HG03342 (cell line): ENCODE data around the gene MKRN1.
A peak's percentile ranks its signal among the peaks of the same experiment; 100 is the strongest.
"Not testable (repeated sequence)": the region's sequence is repeated elsewhere in the genome, so short reads cannot be mapped to it uniquely, and the experiment has no call there.

ENCODE experiments used
- ATAC-seq: cut with Tn5 transposase; IDR thresholded peaks from one replicate; pipeline ENCODE4 v1.9.1; 2021; ENCODE audit warnings: mild to moderate bottlenecking, moderate library complexity; ENCODE audit not compliant: unreplicated experiment

Gene MKRN1

GRCh38 chr7:140440593-140440992 is 38.7 kb downstream of the MKRN1 start:
- ATAC-seq = no peak

GRCh38 chr7:140439359-140439758 is 39.9 kb downstream of the MKRN1 start:
- peak; percentile 57 for ATAC-seq

GRCh38 chr7:140435252-140435895 is 43.9 kb downstream of the MKRN1 start:
- no peak for ATAC-seq

- no peak for ATAC-seq
Observed at GRCh38 chr7:140433396-140433795, 45.9 kb downstream of the MKRN1 start.

- no peak for ATAC-seq
Observed at GRCh38 chr7:140426130-140426529, 53.2 kb downstream of the MKRN1 start.

- ATAC-seq = no peak
Observed at GRCh38 chr7:140425718-140426117, 53.6 kb downstream of the MKRN1 start.

- no peak for ATAC-seq
Observed at GRCh38 chr7:140423501-140423900, 55.8 kb downstream of the MKRN1 start.

- no peak for ATAC-seq
Observed at GRCh38 chr7:140421521-140421920, 57.8 kb downstream of the MKRN1 start.

- no peak for ATAC-seq
Observed at GRCh38 chr7:140418653-140419052, 60.7 kb downstream of the MKRN1 start.

- not testable (repeated sequence) for ATAC-seq
Observed at GRCh38 chr7:140418156-140418472, 61.2 kb downstream of the MKRN1 start.

- no peak for ATAC-seq
Observed at GRCh38 chr7:140417456-140418155, 61.7 kb downstream of the MKRN1 start.

- no peak for ATAC-seq
Observed at GRCh38 chr7:140416560-140416959, 62.7 kb downstream of the MKRN1 start.

GRCh38 chr7:140415816-140416215 is 63.5 kb downstream of the MKRN1 start:
- not testable (repeated sequence) for ATAC-seq

- no peak for ATAC-seq
Observed at GRCh38 chr7:140415361-140415760, 63.9 kb downstream of the MKRN1 start.

- no peak for ATAC-seq
Observed at GRCh38 chr7:140404565-140405065, 74.7 kb downstream of the MKRN1 start.

- ATAC-seq = no peak
Observed at GRCh38 chr7:140403878-140404564, 75.3 kb downstream of the MKRN1 start, which contains the start of gene RAB19. Gene RAB19 (plus strand): TSS chr7:140404058. CDS start chr7:140407647, 3,589 bp downstream.
